HCT116 (cell line): ENCODE data around the gene ADK. TPM values are rescaled to one million over a fixed set of nuclear protein-coding genes. Genes with fewer than 3 reads are reported as not detected.

Experiments used
- ATAC-seq: fragments of 200-7000 bp; cut with Tn5 transposase; 2 replicates; pipeline ENCODE4 v1.9.1; 2020; ENCODE audit warnings: mild to moderate bottlenecking, moderate library complexity
- BruUV-seq: library from RNA; stranded (reverse); fragments of 400-500 nt; replicated peaks from 2 replicates; lab custom pipeline; 2021; lab: Mats Ljungman, UMichigan
- CTCF ChIA-PET: fragments of 300-600 bp; sonication (Branson Sonifier 250); formaldehyde crosslinking; loops from one replicate; lab custom pipeline; 2021; ENCODE audit warnings: antibody characterized with exemption; lab: Charles Lee
- POLR2A ChIA-PET: fragments of 300-600, 350-600 bp; sonication (Branson Sonifier 250); formaldehyde crosslinking; loops from one replicate; lab custom pipeline; 2021; ENCODE audit warnings: antibody characterized with exemption; lab: Charles Lee
- RAD21 ChIA-PET, 2 experiments: fragments of 300-600 bp; sonication (Branson Sonifier 250); formaldehyde crosslinking; loops; one replicate each; lab custom pipeline; 2023; ENCODE audit warnings: low total read pairs in 2 of 2; ENCODE audit not compliant: uncharacterized antibody in 2 of 2, unreplicated experiment in 2 of 2, low non-redundant PET in 1 of 2; lab: Charles Lee
- DNase-seq: peaks from one replicate; pipeline ENCODE4 v3.0.0-alpha.2; 2010; ENCODE audit warnings: low read depth, low spot score
- H2AFZ ChIP-seq: fragments of 200-600 bp; shearing (Covaris generic), sonication (generic); 2 replicates; pipeline ENCODE4 v1.6.1; 2017; ENCODE audit warnings: low read depth, mixed run types, mixed read lengths, antibody characterized with exemption, low read length; ENCODE audit not compliant: poor library complexity, severe bottlenecking
- H3K27ac ChIP-seq: 2 replicates; pipeline ENCODE4 v1.5.1; 2012; ENCODE audit warnings: low read depth, low read length
- H3K27me3 ChIP-seq: fragments of 200-600 bp; sonication (generic); 2 replicates; pipeline ENCODE4 v1.6.1; 2016; ENCODE audit warnings: mixed run types, low read length, mixed read lengths; ENCODE audit not compliant: insufficient read depth
- H3K36me3 ChIP-seq, 2 experiments: fragments of 200-500 bp in 1 of 2; fragments of 200-600 bp in 1 of 2; sonication (Bioruptor generic) in 1 of 2; sonication (generic) in 1 of 2; 2 replicates each; pipeline versions ENCODE4 v1.5.1 to v1.6.1; 2014 to 2016; ENCODE audit warnings: low read length in 2 of 2, inconsistent platforms in 1 of 2, mixed read lengths in 1 of 2, mixed run types in 1 of 2; ENCODE audit not compliant: insufficient read depth in 2 of 2, control insufficient read depth in 1 of 2
- H3K4me1 ChIP-seq, 2 experiments: fragments of 200-600 bp in 1 of 2; sonication (generic) in 1 of 2; 2 replicates each; pipeline versions ENCODE4 v1.5.1 to v1.6.1; 2012 to 2017; ENCODE audit warnings: low read length in 2 of 2, inconsistent platforms in 1 of 2, mild to moderate bottlenecking in 1 of 2, mixed read lengths in 1 of 2, mixed run types in 1 of 2, moderate library complexity in 1 of 2; ENCODE audit not compliant: insufficient read depth in 2 of 2, control insufficient read depth in 1 of 2
- H3K4me2 ChIP-seq: fragments of 200-600 bp; sonication (generic); 2 replicates; pipeline ENCODE4 v1.6.1; 2017; ENCODE audit warnings: mixed run types, low read length, mixed read lengths
- H3K4me3 ChIP-seq, 2 experiments: fragments of 200-600 bp in 1 of 2; sonication (generic) in 1 of 2; replicated peaks in 1 of 2; 2 replicates each; pipeline ENCODE4 v1.5.1; 2011 to 2016; ENCODE audit warnings: low read length in 2 of 2, control low read depth in 1 of 2, low read depth in 1 of 2, mild to moderate bottlenecking in 1 of 2, mixed read lengths in 1 of 2, mixed run types in 1 of 2
- H3K79me2 ChIP-seq: fragments of 200-600 bp; sonication (generic); 2 replicates; pipeline ENCODE4 v1.6.1; 2017; ENCODE audit warnings: mild to moderate bottlenecking, mixed run types, low read length, moderate library complexity, mixed read lengths; ENCODE audit not compliant: insufficient read depth
- H3K9ac ChIP-seq: fragments of 200-600 bp; sonication (generic); 2 replicates; pipeline ENCODE4 v1.6.1; 2016; ENCODE audit warnings: low read length, mixed read lengths
- H3K9me2 ChIP-seq: fragments of 200-600 bp; sonication (generic), shearing (Covaris generic); 2 replicates; pipeline ENCODE4 v1.6.1; 2017; ENCODE audit warnings: mixed run types, mild to moderate bottlenecking, moderate library complexity; ENCODE audit not compliant: insufficient read depth
- H3K9me3 ChIP-seq, 2 experiments: fragments of 200-500 bp in 1 of 2; fragments of 200-600 bp in 1 of 2; sonication (Bioruptor generic) in 1 of 2; sonication (generic) in 1 of 2; 2 replicates each; pipeline ENCODE4 v1.6.1; 2014 to 2017; ENCODE audit warnings: low read length in 2 of 2, mixed read lengths in 2 of 2, inconsistent platforms in 1 of 2, low read depth in 1 of 2, mild to moderate bottlenecking in 1 of 2, mixed run types in 1 of 2, moderate library complexity in 1 of 2; ENCODE audit not compliant: control insufficient read depth in 1 of 2, insufficient read depth in 1 of 2
- H4K20me1 ChIP-seq: fragments of 200-600 bp; sonication (generic), shearing (Covaris generic); 2 replicates; pipeline ENCODE4 v1.6.1; 2017; ENCODE audit warnings: mixed run types, mild to moderate bottlenecking, moderate library complexity; ENCODE audit not compliant: insufficient read depth
- ATF3 ChIP-seq: IDR thresholded peaks from 2 replicates; pipeline ENCODE4 v1.6.1; 2012
- CBX3 ChIP-seq: IDR thresholded peaks from 2 replicates; pipeline ENCODE4 v1.6.1; 2012; ENCODE audit warnings: low read depth
- CTCF ChIP-seq, 3 experiments: fragments of 200-600 bp in 1 of 3; sonication (generic) in 1 of 3; IDR thresholded peaks in 2 of 3; conservative IDR thresholded peaks in 1 of 3; 2 replicates each; pipeline ENCODE4 v1.5.1; 2012 to 2017; ENCODE audit warnings: low read depth in 2 of 3, low read length in 2 of 3, antibody characterized with exemption in 1 of 3, borderline replicate concordance in 1 of 3, control low read depth in 1 of 3, mild to moderate bottlenecking in 1 of 3, mixed read lengths in 1 of 3, mixed run types in 1 of 3, moderate library complexity in 1 of 3; ENCODE audit not compliant: insufficient read depth in 1 of 3
- EGR1 ChIP-seq: IDR thresholded peaks from 2 replicates; pipeline ENCODE4 v1.6.1; 2012; ENCODE audit warnings: low read depth
- ELF1 ChIP-seq: IDR thresholded peaks from 2 replicates; pipeline ENCODE4 v1.6.1; 2012; ENCODE audit warnings: low read depth, borderline replicate concordance
- EZH2 ChIP-seq: fragments of 200-600 bp; sonication (generic); IDR thresholded peaks from 2 replicates; pipeline ENCODE4 v1.6.1; 2017; ENCODE audit warnings: antibody characterized with exemption, mixed run types
- EZH2phosphoT487 ChIP-seq: fragments of 200-600 bp; IDR thresholded peaks from 2 replicates; pipeline ENCODE4 v1.6.1; 2018; ENCODE audit warnings: antibody characterized with exemption, borderline replicate concordance
- JUND ChIP-seq: IDR thresholded peaks from 2 replicates; pipeline ENCODE4 v1.6.1; 2012
- MAX ChIP-seq: IDR thresholded peaks from 2 replicates; pipeline ENCODE4 v1.6.1; 2012
- POLR2A ChIP-seq: IDR thresholded peaks from 2 replicates; pipeline ENCODE4 v1.7.0; 2011; ENCODE audit warnings: borderline replicate concordance; ENCODE audit not compliant: insufficient read depth, insufficient read length; ENCODE audit errors: extremely low read depth
- POLR2AphosphoS5 ChIP-seq: IDR thresholded peaks from 2 replicates; pipeline ENCODE4 v1.6.1; 2011; ENCODE audit warnings: mild to moderate bottlenecking, low read depth, low read length, moderate library complexity
- RAD21 ChIP-seq: IDR thresholded peaks from 2 replicates; pipeline ENCODE4 v1.6.1; 2012; ENCODE audit warnings: low read depth, mild to moderate bottlenecking
- REST ChIP-seq: IDR thresholded peaks from 2 replicates; pipeline ENCODE4 v1.6.1; 2012; ENCODE audit warnings: low read depth
- SIN3A ChIP-seq: IDR thresholded peaks from 2 replicates; pipeline ENCODE4 v1.6.1; 2012; ENCODE audit warnings: low read depth
- SRF ChIP-seq: IDR thresholded peaks from 2 replicates; pipeline ENCODE4 v1.6.1; 2012; ENCODE audit warnings: low read depth
- TCF7L2 ChIP-seq: IDR thresholded peaks from 2 replicates; pipeline ENCODE4 v1.7.0; 2011; ENCODE audit warnings: borderline replicate concordance, inconsistent platforms; ENCODE audit not compliant: insufficient read depth, insufficient read length; ENCODE audit errors: extremely low read depth
- YY1 ChIP-seq: IDR thresholded peaks from 2 replicates; pipeline ENCODE4 v1.6.1; 2011; ENCODE audit warnings: low read length, low read depth, moderate library complexity, mild to moderate bottlenecking; ENCODE audit not compliant: insufficient replicate concordance; ENCODE audit errors: extremely low read depth
- ZBTB33 ChIP-seq: IDR thresholded peaks from 2 replicates; pipeline ENCODE4 v1.6.1; 2011; ENCODE audit warnings: mild to moderate bottlenecking, low read length, moderate library complexity; ENCODE audit not compliant: insufficient replicate concordance; ENCODE audit errors: extremely low read depth
- ZFX ChIP-seq: fragments of 450-650 bp; IDR thresholded peaks from 2 replicates; pipeline ENCODE4 v1.6.1; 2017
- ZNF274 ChIP-seq: fragments of 200-500 bp; sonication (Bioruptor generic); IDR thresholded peaks from 2 replicates; pipeline ENCODE4 v1.6.1; 2014; ENCODE audit warnings: mild to moderate bottlenecking, low read depth, low read length, inconsistent platforms
- intact Hi-C: fragments of 100-400 bp; cut with micrococcal nuclease; formaldehyde crosslinking; loops from 2 replicates; pipeline ENCODE4 v1.10.0; 2022
- total RNA-seq: library from RNA; stranded (reverse); gene quantifications from one replicate; pipeline ENCODE4 v1.2.1, GENCODE V29; 2021; ENCODE audit not compliant: unreplicated experiment

Gene ADK
- total RNA-seq, 1 experiment from 2014 or later: 55.0 TPM

- ChIA-PET POLR2A (no interaction called here), CTCF (no interaction called here), RAD21 (no interaction called here)
- H3K9me2 ChIP-seq: no peaks in the 10 kb centered on the region
- H3K9me3 ChIP-seq: no peaks in the 10 kb centered on the region
- no peaks in the 10 kb centered on the region for H3K27me3 ChIP-seq
- H3K27ac ChIP-seq: no peak overlapping the region
- no peak overlapping the region for H3K4me3 ChIP-seq
- no peak overlapping the region for H3K4me2 ChIP-seq
- no TSS peak for BruUV-seq
- ATAC-seq: no peak
- no peak for DNase-seq
- no peak overlapping the region for H3K9ac ChIP-seq
- no peaks in the 10 kb centered on the region for H3K79me2 ChIP-seq
- H3K4me1 ChIP-seq: no peaks in the 10 kb centered on the region
- TF ChIP-seq TCF7L2 (no peak), ATF3 (no peak), SRF (no peak), POLR2A (no peak), ELF1 (no peak), CTCF (IDR thresholded peaks at IDR 0.05 in 2 of 3, conservative IDR thresholded peaks at IDR 0.05 in 1 of 3; ENCODE audit: borderline replicate concordance in 1 of 3, insufficient read depth in 1 of 3, low read depth in 2 of 3, low read length in 2 of 3) (no peak), ZFX (no peak), EZH2phosphoT487 (no peak), CBX3 (no peak), JUND (no peak), REST (no peak), MAX (no peak), POLR2AphosphoS5 (no peak), YY1 (no peak), ZBTB33 (no peak), EGR1 (no peak), RAD21 (no peak), SIN3A (no peak), EZH2 (no peak), ZNF274 (no peak)
- H3K36me3 ChIP-seq: no peaks in the 10 kb centered on the region
- no peak overlapping the region for H2AFZ ChIP-seq
- H4K20me1 ChIP-seq: no peaks in the 10 kb centered on the region
- intact Hi-C loops: no loop called here
These were observed 309.8 kb downstream of the ADK start for GRCh38 chr10:74460812-74461211.
